IPS-18a (cell line): ENCODE measurements around the gene KRTAP6-1.

Source experiments
- H3K27ac ChIP-seq: one replicate; pipeline ENCODE4 v1.5.1; 2013; ENCODE audit warnings: low read length
- H3K27me3 ChIP-seq: one replicate; pipeline ENCODE4 v1.6.1; 2013; ENCODE audit warnings: mild to moderate bottlenecking, low read length; ENCODE audit not compliant: control insufficient read depth, insufficient read depth
- H3K36me3 ChIP-seq: one replicate; pipeline ENCODE4 v1.6.1; 2013; ENCODE audit warnings: low read depth, low read length; ENCODE audit not compliant: control insufficient read depth
- H3K4me1 ChIP-seq: one replicate; pipeline ENCODE4 v1.6.1; 2013; ENCODE audit warnings: low read depth, low read length; ENCODE audit not compliant: control insufficient read depth
- H3K4me3 ChIP-seq: one replicate; pipeline ENCODE4 v1.5.1; 2013; ENCODE audit warnings: low read length
- H3K9ac ChIP-seq: one replicate; pipeline ENCODE4 v1.6.1; 2013; ENCODE audit warnings: mild to moderate bottlenecking, low read length, moderate library complexity
- H3K9me3 ChIP-seq: one replicate; pipeline ENCODE4 v1.6.1; 2013; ENCODE audit warnings: low read depth, low read length; ENCODE audit not compliant: control insufficient read depth

The KRTAP6-1 gene, protein sequence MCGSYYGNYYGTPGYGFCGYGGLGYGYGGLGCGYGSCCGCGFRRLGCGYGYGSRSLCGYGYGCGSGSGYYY

DNA sequence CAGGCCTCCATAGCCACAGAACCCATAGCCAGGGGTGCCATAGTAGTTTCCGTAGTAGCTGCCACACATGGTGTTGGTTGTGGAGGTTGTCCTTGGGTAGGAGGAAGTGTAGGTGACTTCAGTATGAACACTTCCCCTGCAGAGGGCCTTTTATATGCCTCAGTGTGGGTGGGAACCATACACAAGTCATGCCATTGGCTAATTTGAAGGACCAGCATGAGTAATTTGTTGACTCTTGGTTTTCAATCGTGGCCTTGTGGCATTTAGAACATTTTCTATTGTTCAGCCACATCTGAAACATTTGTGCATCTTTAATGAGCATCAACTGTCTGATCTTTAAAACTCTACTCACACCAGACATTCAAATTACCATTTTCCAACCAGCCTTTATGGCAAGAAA, at the start of gene KRTAP6-1:
Gene KRTAP6-1 (minus strand): TSS at position 95 of the 400 bp plus-strand sequence. CDS start 26 bp downstream, at position 69.
- Histone ChIP-seq H3K9me3 (no peaks in the 10 kb centered on the region), H3K4me1 (no peaks in the 10 kb centered on the region), H3K9ac (no peak within 1 kb of the TSS), H3K27ac (no peak within 1 kb of the TSS), H3K27me3 (no peaks in the 10 kb centered on the region), H3K36me3 (no peaks in the 10 kb centered on the region), H3K4me3 (no peak within 1 kb of the TSS)

DNA sequence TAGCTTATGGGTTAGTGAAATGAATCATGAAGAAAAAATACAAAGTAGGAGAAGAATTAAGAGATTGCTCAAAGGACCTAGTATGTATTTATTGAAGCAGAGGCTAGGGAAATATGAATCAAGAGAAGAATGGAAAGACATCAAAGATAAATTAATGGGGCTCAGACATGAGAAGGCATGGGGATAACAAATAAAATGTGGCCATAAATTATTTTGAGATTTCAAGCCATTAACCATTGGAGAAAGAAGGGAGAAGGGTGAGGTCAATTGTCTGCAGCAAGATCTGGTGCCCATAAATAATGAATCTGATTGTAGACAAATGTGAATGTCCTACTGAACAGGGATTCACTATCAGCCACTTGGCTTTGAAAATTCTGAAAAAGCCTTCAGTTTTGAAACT, 39.2 kb upstream of the KRTAP6-1 start:
- Histone ChIP-seq H3K36me3 (no peaks in the 10 kb centered on the region), H3K4me1 (no peaks in the 10 kb centered on the region), H3K9me3 (no peaks in the 10 kb centered on the region), H3K27me3 (no peaks in the 10 kb centered on the region), H3K4me3 (no peak overlapping the region), H3K27ac (no peak overlapping the region), H3K9ac (no peak overlapping the region)

DNA sequence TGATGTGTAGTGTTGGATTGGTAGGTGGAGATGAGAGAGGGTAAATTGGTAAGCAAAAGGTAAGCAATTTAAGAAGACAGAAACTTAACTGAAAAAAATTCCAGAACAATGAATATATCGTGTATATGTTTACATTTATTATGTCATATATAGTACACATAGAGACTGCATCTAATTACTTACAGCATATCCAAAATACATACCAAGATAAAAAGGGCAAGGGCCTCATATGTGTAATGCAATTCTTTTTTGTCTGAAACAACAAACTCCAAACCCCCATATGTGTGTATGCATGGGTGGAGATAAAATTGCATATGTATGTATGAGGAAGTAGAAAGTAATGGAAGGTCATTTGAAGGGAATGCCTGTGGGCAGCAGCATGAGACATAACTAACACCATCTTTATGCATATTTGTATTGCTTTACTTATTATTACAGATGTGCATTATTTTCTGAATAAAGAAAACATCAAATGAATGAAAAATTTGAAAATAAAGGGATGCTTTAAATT, 33.2 kb upstream of the KRTAP6-1 start:
- no peaks in the 10 kb centered on the region for H3K4me1 ChIP-seq
- no peak overlapping the region for H3K4me3 ChIP-seq
- H3K27ac ChIP-seq = no peak overlapping the region
- no peak overlapping the region for H3K9ac ChIP-seq
- no peaks in the 10 kb centered on the region for H3K9me3 ChIP-seq
- no peaks in the 10 kb centered on the region for H3K36me3 ChIP-seq
- no peaks in the 10 kb centered on the region for H3K27me3 ChIP-seq

DNA sequence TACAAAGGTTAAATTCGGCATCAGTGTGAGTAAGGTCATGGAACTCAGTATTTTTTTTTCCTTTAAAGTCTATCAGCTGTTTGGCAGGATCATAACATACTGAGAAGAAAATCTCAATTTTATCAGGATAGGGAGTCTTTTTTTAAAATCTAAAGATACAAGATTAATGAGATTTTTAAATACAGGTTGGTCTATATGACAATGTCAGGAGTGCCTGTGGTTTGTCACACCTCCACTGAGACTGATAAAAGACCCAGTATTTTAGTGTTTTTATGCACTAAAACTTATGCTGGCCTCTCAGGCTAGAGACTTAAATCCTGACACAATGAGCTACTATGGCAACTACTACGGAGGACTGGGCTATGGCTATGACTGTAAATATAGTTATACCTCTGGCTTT, 28.8 kb upstream of the KRTAP6-1 start, which contains the start of gene KRTAP20-3:
Gene KRTAP20-3 (plus strand): TSS at position 301 of the 400 bp plus-strand sequence.
- no peaks in the 10 kb centered on the region for H3K9me3 ChIP-seq
- no peak within 1 kb of the TSS for H3K27ac ChIP-seq
- no peaks in the 10 kb centered on the region for H3K4me1 ChIP-seq
- H3K9ac ChIP-seq = no peak within 1 kb of the TSS
- no peak within 1 kb of the TSS for H3K4me3 ChIP-seq
- H3K36me3 ChIP-seq = no peaks in the 10 kb centered on the region
- H3K27me3 ChIP-seq = no peaks in the 10 kb centered on the region

DNA sequence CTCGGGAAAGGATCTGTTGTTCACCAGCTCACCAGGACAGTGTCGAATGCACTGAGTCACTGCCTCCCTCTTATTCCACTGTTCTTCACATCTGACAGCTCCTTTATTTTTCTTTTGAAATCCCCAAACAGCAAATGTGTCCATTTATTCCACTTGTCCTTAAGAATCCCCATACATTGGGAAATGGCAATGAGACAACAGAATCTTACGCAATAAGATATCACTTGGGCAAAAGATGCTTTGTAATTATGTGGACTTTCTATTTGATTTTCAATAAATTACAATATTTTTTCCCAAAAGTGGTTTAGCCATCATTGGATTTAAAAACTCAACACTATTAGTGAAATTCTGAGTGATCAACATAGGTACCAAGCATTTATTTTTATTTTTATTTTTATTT, 25.0 kb upstream of the KRTAP6-1 start:
- Histone ChIP-seq H3K27ac (no peak overlapping the region), H3K9me3 (no peaks in the 10 kb centered on the region), H3K27me3 (no peaks in the 10 kb centered on the region), H3K4me1 (no peaks in the 10 kb centered on the region), H3K36me3 (no peaks in the 10 kb centered on the region), H3K4me3 (no peak overlapping the region), H3K9ac (no peak overlapping the region)

DNA sequence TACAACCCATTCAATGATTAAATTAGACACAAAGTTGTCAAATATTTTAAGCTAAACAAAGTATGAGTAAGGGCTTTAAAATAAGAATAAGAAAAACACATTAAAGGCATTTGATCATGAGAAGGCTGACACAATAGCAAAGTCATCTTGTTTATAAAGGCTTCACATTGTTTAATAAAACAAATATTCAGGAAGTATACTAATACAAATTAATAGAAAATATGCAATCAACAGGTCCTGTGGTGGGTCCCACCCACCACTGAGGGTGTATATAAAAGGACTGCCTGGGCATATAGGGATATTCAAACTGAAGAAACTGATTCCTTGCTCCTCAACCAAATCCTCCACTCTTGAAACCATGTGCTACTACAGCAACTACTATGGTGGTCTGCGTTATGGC, 21.2 kb upstream of the KRTAP6-1 start, which contains the start of gene KRTAP20-2:
Gene KRTAP20-2 (plus strand): TSS at position 301 of the 400 bp plus-strand sequence. CDS start 58 bp downstream, at position 359.
- H3K4me3 ChIP-seq = no peak within 1 kb of the TSS
- no peak within 1 kb of the TSS for H3K27ac ChIP-seq
- H3K27me3 ChIP-seq = no peaks in the 10 kb centered on the region
- no peaks in the 10 kb centered on the region for H3K4me1 ChIP-seq
- no peaks in the 10 kb centered on the region for H3K36me3 ChIP-seq
- no peaks in the 10 kb centered on the region for H3K9me3 ChIP-seq
- no peak within 1 kb of the TSS for H3K9ac ChIP-seq

DNA sequence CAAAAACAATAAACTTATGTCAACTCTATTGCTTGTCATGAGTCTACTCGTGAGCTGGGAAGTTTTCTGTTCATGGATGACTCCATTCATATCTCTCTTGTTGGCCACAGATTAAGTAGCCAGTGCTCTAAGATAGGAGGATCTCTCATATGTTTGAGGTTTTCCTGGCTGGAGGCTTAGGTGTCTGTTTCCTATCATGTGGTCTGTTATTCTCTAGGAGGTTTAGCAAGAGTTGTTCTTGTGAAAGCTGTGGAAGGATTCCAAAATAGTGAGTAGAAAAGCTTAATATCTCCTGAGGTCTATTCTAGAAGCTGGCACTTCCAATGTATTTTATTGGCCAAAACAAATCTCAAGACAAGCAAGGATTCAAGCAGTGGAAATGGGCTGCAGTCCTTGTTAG, 15.5 kb upstream of the KRTAP6-1 start:
- H3K9ac ChIP-seq = no peak overlapping the region
- H3K36me3 ChIP-seq = no peaks in the 10 kb centered on the region
- no peaks in the 10 kb centered on the region for H3K9me3 ChIP-seq
- H3K27me3 ChIP-seq = no peaks in the 10 kb centered on the region
- H3K4me3 ChIP-seq = no peak overlapping the region
- no peak overlapping the region for H3K27ac ChIP-seq
- no peaks in the 10 kb centered on the region for H3K4me1 ChIP-seq

DNA sequence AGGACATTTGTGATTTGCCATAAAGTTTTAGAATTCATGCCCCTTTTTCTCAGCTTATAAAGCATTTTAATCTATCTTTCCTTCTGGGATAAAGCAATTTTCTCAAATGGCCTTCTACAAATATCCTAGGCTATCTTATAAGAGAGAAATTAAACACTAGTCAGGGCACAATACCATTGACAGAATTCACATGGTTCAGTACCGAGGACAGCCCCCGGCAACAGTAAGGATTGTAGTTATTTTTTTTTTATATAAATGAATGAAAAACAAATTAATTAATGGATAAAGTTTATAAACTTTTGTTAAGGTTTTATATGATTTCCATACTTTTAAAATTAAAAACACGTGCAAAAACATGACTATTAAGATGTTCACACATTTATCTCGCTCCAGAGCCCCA, 14.4 kb upstream of the KRTAP6-1 start:
- Histone ChIP-seq H3K9me3 (no peaks in the 10 kb centered on the region), H3K9ac (no peak overlapping the region), H3K27me3 (no peaks in the 10 kb centered on the region)

DNA sequence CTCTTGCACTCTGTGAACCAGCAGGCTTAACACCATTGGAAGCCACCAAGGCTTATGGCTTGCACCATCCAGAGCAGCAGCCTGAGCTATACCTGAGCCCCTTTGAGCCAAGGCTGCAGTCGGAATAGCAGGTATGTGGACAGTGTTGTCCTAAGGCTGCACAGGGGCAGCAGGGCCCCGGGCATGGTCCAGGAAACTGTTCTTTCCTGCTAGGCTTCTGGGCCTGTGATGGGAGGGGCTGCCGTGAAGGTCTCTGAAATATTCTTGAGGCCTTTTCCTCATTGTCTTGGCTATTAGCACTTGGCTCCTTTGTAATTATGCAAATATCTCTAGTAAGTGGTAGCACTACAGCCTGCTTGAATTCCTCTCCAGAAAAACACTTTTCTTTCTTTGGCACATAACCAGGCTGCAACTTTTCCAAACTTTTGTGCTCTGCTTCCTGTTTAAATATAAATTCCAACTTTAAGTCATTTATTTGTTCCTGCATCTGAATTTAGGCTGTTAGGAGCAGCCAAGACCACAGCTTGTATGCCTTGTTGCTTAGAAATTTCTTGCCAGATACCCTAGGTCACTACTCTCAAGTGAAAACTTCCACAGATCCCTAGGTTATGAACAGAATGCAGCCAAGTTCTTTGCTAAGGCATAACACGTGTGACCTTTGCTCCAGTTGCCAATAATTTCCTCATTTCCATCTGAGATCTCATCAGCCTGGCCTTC, 11.9 kb upstream of the KRTAP6-1 start:
- Histone ChIP-seq H3K9me3 (no peaks in the 10 kb centered on the region), H3K27ac (no peak overlapping the region), H3K4me3 (no peak overlapping the region), H3K36me3 (no peaks in the 10 kb centered on the region), H3K4me1 (no peaks in the 10 kb centered on the region), H3K27me3 (no peaks in the 10 kb centered on the region), H3K9ac (no peak overlapping the region)

More for the DNA sequence above, 14.4 kb upstream of the KRTAP6-1 start:
- no peak overlapping the region for H3K27ac ChIP-seq
- H3K36me3 ChIP-seq = no peaks in the 10 kb centered on the region
- no peaks in the 10 kb centered on the region for H3K4me1 ChIP-seq
- no peak overlapping the region for H3K4me3 ChIP-seq

DNA sequence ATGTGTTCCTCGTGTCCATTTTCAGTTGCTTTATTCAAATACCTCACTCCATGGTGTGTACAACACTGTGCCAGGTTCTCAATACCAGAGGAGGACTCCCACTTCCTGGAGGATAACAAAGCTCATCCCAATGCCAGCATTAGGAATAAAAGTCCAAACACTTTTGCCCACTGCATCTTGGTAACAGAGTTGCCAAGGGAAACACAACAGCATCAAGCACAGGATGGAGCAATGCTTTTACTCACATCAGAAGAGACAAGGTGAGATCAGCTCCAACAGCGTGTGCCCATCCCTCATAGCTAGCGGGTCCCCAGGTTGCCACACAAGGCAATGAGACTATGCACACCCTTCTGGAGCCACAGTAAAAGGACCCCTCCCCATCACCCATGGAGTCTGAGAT, 9.6 kb upstream of the KRTAP6-1 start:
- Histone ChIP-seq H3K9ac (no peak overlapping the region), H3K4me1 (no peaks in the 10 kb centered on the region), H3K9me3 (no peaks in the 10 kb centered on the region), H3K4me3 (no peak overlapping the region), H3K27me3 (no peaks in the 10 kb centered on the region), H3K36me3 (no peaks in the 10 kb centered on the region), H3K27ac (no peak overlapping the region)

DNA sequence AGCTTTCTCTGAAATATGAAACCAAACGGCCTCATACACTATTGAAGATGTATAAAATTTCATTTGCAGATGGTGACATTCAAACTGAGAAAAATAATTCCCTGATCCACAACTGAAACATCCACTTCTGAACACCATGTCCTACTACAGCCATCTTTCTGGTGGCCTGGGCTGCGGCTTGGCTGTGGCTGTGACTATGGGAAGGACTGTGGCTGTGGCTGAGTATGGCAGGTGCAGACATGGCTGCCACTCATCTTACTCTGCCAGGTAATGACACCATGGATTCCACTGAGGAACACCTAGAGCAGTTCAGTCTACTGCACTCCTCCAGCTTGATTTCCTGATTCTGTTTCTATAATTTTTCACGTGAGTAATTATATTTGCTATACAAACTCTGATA, 6.8 kb upstream of the KRTAP6-1 start, which contains the start of gene KRTAP20-4:
Gene KRTAP20-4 (plus strand): TSS at position 106 of the 400 bp plus-strand sequence.
- Histone ChIP-seq H3K36me3 (no peaks in the 10 kb centered on the region), H3K4me1 (no peaks in the 10 kb centered on the region), H3K4me3 (no peak within 1 kb of the TSS), H3K9ac (no peak within 1 kb of the TSS), H3K9me3 (no peaks in the 10 kb centered on the region), H3K27me3 (no peaks in the 10 kb centered on the region), H3K27ac (no peak within 1 kb of the TSS)

DNA sequence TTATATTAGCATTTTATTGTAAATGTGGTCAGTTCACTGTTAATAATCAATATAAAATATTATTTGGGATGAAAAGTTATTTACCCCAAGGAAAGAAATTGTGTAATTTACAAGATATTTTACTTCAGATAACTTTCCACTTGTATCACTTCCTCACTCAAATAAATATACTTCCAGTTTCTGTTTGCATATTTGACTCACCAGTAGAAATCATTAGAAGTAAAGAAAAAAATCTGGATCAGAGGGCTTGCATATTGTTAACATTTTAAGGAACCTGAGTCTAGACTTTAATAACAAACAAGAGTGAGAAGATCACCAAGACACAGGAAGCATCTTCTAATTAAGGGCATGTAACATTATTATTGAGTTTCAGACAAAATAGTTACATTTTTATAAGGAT, 6.3 kb upstream of the KRTAP6-1 start:
- no peaks in the 10 kb centered on the region for H3K4me1 ChIP-seq
- H3K4me3 ChIP-seq = no peak overlapping the region
- no peaks in the 10 kb centered on the region for H3K9me3 ChIP-seq
- no peaks in the 10 kb centered on the region for H3K27me3 ChIP-seq
- H3K36me3 ChIP-seq = no peaks in the 10 kb centered on the region
- H3K27ac ChIP-seq = no peak overlapping the region
- no peak overlapping the region for H3K9ac ChIP-seq
